Vagina (tissue), 2 donors: ENCODE data around the gene FAT2. TPM values are rescaled to one million over a fixed set of nuclear protein-coding genes. Genes with fewer than 3 reads are reported as not detected.
"Not testable (repeated sequence)": the region's sequence is repeated elsewhere in the genome, so short reads cannot be mapped to it uniquely, and the experiment has no call there.

ENCODE experiments used
- DNase-seq, 2 donors: peaks; one replicate each; pipeline ENCODE4 v3.0.0-alpha.2; 2017; ENCODE audit errors: extremely low spot score in 2 of 2
- H3K27ac ChIP-seq: fragments of 200-600 bp; sonication (generic); one replicate; pipeline ENCODE4 v1.5.1; 2019
- H3K27me3 ChIP-seq: fragments of 200-600 bp; sonication (generic); one replicate; pipeline ENCODE4 v1.5.1; 2019
- H3K36me3 ChIP-seq, 2 donors: fragments of 200-600 bp; sonication (generic); one replicate each; pipeline ENCODE4 v1.5.1; 2017 to 2019
- H3K4me1 ChIP-seq: fragments of 200-600 bp; sonication (generic); one replicate; pipeline ENCODE4 v1.5.1; 2019
- H3K4me3 ChIP-seq, 2 donors: fragments of 200-600 bp; sonication (generic); 1 replicate in 1 of 2; 2 replicates in 1 of 2; pipeline ENCODE4 v1.5.1; 2016 to 2019
- H3K9me3 ChIP-seq: fragments of 200-600 bp; sonication (generic); one replicate; pipeline ENCODE4 v1.5.1; 2019
- POLR2A ChIP-seq, 2 donors: fragments of 450-650 bp; IDR thresholded peaks; one replicate each; pipeline ENCODE4 v1.6.1; 2017; ENCODE audit warnings: antibody characterized with exemption in 2 of 2, mild to moderate bottlenecking in 2 of 2, moderate library complexity in 2 of 2
- POLR2AphosphoS5 ChIP-seq, 2 donors: sonication (generic); formaldehyde crosslinking; IDR thresholded peaks; one replicate each; pipeline ENCODE4 v1.9.0; 2017; ENCODE audit warnings: antibody characterized with exemption in 2 of 2, mild to moderate bottlenecking in 2 of 2, low read depth in 1 of 2; ENCODE audit not compliant: insufficient read depth in 1 of 2
- intact Hi-C: fragments of 100-400 bp; cut with DNase I; formaldehyde crosslinking; loops from one replicate; pipeline ENCODE4 v1.15.1; 2023
- total RNA-seq: library from RNA; depleted of rRNA; stranded (reverse); fragments of >200 nt; gene quantifications from one replicate; pipeline ENCODE4 v1.2.3, GENCODE V29; 2016
- TF ChIP-seq, protein P1 (sequence below), 3 experiments: fragments of 450-650 bp in 2 of 3; fragments of 200-600 bp in 1 of 3; sonication (generic) in 1 of 3; IDR thresholded peaks; one replicate each; pipeline ENCODE4 v1.5.1; 2017 to 2019; ENCODE audit warnings: antibody characterized with exemption in 3 of 3, mild to moderate bottlenecking in 2 of 3, moderate library complexity in 2 of 3

FAT2 gene
- total RNA-seq, 1 donor from 2014 or later, result 74.9 TPM

DNA sequence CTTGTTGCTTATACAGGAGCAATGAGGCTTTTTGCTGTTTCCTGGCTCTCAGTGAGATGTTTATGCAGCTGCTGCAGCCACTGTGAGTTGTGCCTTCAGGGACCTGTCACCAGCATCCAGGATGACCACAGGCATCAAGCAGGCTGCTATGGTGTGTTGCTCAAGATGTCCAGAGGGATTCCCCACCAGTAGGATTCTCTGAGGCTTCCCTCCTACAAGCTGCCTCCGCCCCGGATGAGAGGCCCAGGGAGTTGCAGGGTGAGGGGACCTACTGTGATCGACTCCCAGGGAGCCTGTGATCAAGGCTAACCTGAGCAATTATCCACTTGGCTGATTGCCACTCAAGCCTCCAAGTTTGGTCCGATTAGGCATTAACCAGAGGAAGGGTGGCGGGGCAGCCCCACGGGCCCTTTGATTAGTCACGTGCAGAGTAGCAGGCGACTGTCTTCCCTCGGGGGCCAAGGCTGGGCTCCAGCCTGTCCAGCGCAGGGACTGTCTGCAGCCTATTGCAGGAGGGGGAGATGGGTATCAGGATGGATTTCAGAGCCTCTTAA lies 1.8 kb upstream of the FAT2 start:
- H3K27ac ChIP-seq, result no peak overlapping the region
- intact Hi-C loops, result no loop called here
- no peak overlapping the region for H3K4me3 ChIP-seq
- peaks cover 6% of the 10 kb centered on the region for H3K4me1 ChIP-seq
- TF ChIP-seq POLR2AphosphoS5 (IDR thresholded peaks at IDR 0.05; ENCODE audit: insufficient read depth in 1 of 2, low read depth in 1 of 2) (no peak), POLR2A (IDR thresholded peaks at IDR 0.05) (no peak)
- TF ChIP-seq, protein P1, sequence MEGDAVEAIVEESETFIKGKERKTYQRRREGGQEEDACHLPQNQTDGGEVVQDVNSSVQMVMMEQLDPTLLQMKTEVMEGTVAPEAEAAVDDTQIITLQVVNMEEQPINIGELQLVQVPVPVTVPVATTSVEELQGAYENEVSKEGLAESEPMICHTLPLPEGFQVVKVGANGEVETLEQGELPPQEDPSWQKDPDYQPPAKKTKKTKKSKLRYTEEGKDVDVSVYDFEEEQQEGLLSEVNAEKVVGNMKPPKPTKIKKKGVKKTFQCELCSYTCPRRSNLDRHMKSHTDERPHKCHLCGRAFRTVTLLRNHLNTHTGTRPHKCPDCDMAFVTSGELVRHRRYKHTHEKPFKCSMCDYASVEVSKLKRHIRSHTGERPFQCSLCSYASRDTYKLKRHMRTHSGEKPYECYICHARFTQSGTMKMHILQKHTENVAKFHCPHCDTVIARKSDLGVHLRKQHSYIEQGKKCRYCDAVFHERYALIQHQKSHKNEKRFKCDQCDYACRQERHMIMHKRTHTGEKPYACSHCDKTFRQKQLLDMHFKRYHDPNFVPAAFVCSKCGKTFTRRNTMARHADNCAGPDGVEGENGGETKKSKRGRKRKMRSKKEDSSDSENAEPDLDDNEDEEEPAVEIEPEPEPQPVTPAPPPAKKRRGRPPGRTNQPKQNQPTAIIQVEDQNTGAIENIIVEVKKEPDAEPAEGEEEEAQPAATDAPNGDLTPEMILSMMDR (IDR thresholded peaks at IDR 0.05), result no peak
- no peaks in the 10 kb centered on the region for H3K36me3 ChIP-seq
- no peak for DNase-seq
- no peaks in the 10 kb centered on the region for H3K27me3 ChIP-seq
- H3K9me3 ChIP-seq, result no peaks in the 10 kb centered on the region

DNA sequence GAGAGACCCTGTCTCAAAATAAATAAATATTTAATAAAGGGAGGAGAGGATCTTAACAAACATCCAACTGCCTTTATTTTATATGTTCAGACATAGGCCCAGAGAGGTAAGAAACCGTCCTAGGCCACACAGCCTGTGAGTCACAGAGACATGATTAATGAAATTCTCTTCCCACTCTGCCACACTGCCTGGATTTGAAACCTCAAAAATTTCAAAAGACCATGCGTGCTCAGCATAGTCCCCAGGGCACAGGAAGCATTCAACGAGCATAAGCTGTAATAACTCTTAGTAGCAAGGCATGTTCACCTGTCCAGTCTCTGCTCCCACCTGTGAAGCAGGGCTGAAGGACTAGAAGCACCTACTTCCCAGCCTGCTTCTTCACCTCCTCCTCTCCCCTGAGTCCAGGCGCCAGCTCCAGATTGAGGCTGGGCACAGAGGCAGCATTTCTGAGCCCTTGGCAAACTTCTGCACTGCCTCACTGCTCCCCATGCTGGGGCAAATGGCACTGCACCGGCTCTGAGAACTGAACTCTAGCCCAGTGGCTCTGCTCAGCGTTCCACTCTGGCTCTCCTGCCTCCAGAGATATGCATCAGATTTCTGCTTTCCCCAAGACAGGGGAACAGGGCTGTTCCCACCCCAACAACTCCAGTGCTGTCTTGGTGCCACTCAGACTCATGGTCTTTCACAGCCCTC lies 1.1 kb downstream of the FAT2 start:
- peak overlapping the region; percentile 20 for H3K27ac ChIP-seq
- no peaks in the 10 kb centered on the region for H3K9me3 ChIP-seq
- H3K4me3 ChIP-seq, result peak overlapping the region in 1 of 2 donors; percentile 38
- TF ChIP-seq, protein P1 (IDR thresholded peaks at IDR 0.05), result no peak
- TF ChIP-seq POLR2A (IDR thresholded peaks at IDR 0.05) (no peak), POLR2AphosphoS5 (IDR thresholded peaks at IDR 0.05; ENCODE audit: insufficient read depth in 1 of 2, low read depth in 1 of 2) (no peak)
- peaks cover 6% of the 10 kb centered on the region for H3K4me1 ChIP-seq
- intact Hi-C loops, result no loop called here
- H3K27me3 ChIP-seq, result no peaks in the 10 kb centered on the region
- no peak for DNase-seq
- no peaks in the 10 kb centered on the region for H3K36me3 ChIP-seq

DNA sequence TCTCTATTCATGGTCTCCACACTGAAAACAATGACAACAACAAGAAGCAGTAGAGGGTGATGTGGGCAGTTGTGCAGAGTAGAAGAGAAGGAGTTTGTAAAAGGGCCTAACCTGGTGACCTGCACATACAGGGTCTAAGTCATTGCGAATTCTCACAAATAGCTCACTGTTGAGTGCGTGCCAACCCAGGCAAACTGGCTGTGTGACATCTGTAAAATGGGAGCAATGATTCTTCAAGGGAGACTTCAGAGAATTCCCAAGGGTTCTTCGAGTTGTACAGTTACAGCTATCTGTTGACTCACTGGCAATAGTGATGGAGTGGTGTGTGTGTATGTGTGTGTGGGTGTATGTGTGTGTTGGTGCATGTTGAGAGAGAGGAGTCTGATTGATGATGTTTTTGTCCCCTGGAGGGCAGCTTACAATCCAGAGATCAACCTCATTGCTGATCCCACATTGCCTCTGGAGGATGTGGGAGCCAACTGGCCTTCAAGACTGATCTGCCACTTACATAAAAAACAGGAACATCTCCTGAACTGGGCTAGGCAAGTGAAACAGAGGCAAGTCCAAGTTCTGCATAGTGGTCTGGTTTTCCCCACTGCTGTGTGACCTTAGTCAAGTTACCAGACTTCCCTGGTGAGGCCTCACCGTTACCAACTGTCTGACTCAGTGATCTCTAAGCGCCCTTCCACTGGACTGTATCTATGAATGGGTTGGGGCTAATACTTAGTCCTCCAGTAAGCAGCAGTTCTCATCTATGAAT lies 3.2 kb downstream of the FAT2 start:
- Histone ChIP-seq H3K27me3 (no peaks in the 10 kb centered on the region), H3K4me1 (peaks cover 7% of the 10 kb centered on the region), H3K36me3 (no peaks in the 10 kb centered on the region), H3K27ac (no peak overlapping the region), H3K4me3 (no peak overlapping the region), H3K9me3 (no peaks in the 10 kb centered on the region)
- DNase-seq, result no peak
- TF ChIP-seq POLR2AphosphoS5 (IDR thresholded peaks at IDR 0.05; ENCODE audit: insufficient read depth in 1 of 2, low read depth in 1 of 2), result no peak
- TF ChIP-seq POLR2A (IDR thresholded peaks at IDR 0.05), result no peak
- TF ChIP-seq, protein P1 (IDR thresholded peaks at IDR 0.05), result no peak
- intact Hi-C loops, result no loop called here

DNA sequence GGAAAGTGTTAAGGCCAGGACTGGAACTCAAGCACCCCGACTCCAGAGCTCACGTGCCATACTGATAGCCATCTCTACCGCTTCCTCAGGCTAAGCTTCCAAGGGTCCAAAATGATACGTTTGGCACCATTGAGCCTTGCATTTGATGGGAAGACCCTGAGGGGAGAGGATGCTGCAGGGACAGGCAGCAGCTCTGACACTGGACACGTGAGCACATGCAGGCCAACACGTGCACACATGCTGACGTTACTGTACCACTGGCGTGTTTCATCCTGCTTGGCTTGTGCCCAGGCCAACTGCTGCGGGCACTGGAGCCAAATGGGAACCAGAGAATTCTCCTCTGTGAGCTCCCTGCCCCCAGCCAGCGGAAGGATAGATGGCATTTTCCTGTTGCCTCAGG lies 5.2 kb downstream of the FAT2 start:
- peak overlapping the region; percentile 27 for H3K27ac ChIP-seq

DNA sequence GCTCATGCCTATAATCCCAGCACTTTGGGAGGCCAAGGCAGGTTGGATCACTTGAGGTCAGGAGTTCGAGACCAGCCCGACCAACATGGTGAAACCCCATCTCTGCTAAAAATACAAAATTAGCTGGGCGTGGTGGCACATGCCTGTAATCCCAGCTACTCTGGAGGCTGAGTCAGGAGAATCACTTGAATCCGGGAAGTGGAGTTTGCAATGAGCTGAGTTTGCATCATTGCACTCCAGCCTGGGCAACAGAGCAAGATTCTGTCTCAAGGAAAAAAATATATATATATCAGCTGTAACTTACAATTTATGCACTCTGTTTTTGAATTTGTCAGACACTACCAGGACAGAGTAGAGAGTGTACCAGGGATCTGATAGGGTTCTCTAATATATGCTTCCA lies 5.8 kb downstream of the FAT2 start:
- DNase-seq, H3K36me3 ChIP-seq, intact Hi-C loops, H3K9me3 ChIP-seq, H3K27me3 ChIP-seq, H3K4me3 ChIP-seq: not testable (repeated sequence)
- H3K4me1 ChIP-seq, result peaks cover 17% of the 10 kb centered on the region
- peak overlapping the region; percentile 53 for H3K27ac ChIP-seq

More for the DNA sequence above, 5.2 kb downstream of the FAT2 start:
- no peak overlapping the region for H3K4me3 ChIP-seq
- H3K9me3 ChIP-seq, result no peaks in the 10 kb centered on the region
- intact Hi-C loops, result no loop called here
- H3K4me1 ChIP-seq, result peaks cover 14% of the 10 kb centered on the region
- no peak for DNase-seq
- no peaks in the 10 kb centered on the region for H3K36me3 ChIP-seq
- no peaks in the 10 kb centered on the region for H3K27me3 ChIP-seq
- no peak for TF ChIP-seq POLR2A (IDR thresholded peaks at IDR 0.05)
- TF ChIP-seq POLR2AphosphoS5 (IDR thresholded peaks at IDR 0.05; ENCODE audit: insufficient read depth in 1 of 2, low read depth in 1 of 2), result peak in 1 of 2 donors; percentile 41
- TF ChIP-seq, protein P1 (IDR thresholded peaks at IDR 0.05), result no peak
